ENCODE measurements around the gene CDK2AP2. TPM values are rescaled to one million over a fixed set of nuclear protein-coding genes. Genes with fewer than 3 reads are reported as not detected.
"Not testable (repeated sequence)": the region's sequence is repeated elsewhere in the genome, so short reads cannot be mapped to it uniquely, and the experiment has no call there.

The CDK2AP2 gene
- polyA plus RNA-seq, 4 donors = 80.0 to 108 (median 97.5) TPM

DNA sequence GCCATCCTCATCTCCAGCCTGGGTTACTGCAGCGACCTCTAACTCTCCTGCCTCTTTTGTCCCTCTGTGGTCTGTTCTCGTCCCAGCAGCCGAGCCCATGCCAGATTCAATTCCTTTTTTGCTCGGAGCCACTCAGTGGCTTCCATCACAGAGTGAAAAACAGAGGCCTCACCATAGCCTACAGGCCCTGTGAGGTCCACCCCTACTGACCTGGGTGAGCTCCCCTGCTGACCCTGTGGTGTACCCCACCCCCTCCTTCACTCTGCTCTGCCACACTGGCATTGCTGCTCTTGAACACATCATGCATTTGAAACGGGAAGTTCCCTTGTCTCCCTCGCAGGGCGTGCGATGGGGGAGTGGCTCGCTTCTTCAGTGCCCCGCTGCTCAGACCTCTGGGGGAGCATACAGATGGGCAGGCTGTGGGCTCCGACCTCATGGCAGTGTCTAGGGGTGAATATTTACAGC, 23.1 kb downstream of the CDK2AP2 start:
- DNase-seq (no peak), FAIRE-seq (no peak)
- Histone ChIP-seq H3K4me3 (ENCODE audit: low read depth in 1 of 3, low read length in 3 of 3) (no peak overlapping the region), H3K4me1 (ENCODE audit: control insufficient read depth in 3 of 3, insufficient read depth in 2 of 3, low read depth in 1 of 3, low read length in 2 of 3) (peaks cover 2 to 13% (median 2%) of the 10 kb centered on the region in 3 donors), H3K27me3 (ENCODE audit: control insufficient read depth in 3 of 3, insufficient read depth in 3 of 3, low read length in 3 of 3) (no peaks in the 10 kb centered on the region), H3K27ac (ENCODE audit: low read depth in 1 of 3, low read length in 2 of 3) (peak overlapping the region in 2 of 3 donors; percentile 60 to 85), H3K9me3 (ENCODE audit: control insufficient read depth in 2 of 2, insufficient read depth in 1 of 2, low read depth in 1 of 2, low read length in 1 of 2) (peaks cover 0 to 6% of the 10 kb centered on the region in 2 donors), H3K36me3 (ENCODE audit: control insufficient read depth in 3 of 3, insufficient read depth in 2 of 3, low read depth in 1 of 3, low read length in 3 of 3) (peaks cover 0 to 45% (median 2%) of the 10 kb centered on the region in 3 donors)
- 54 to 80% (median 71%) methylated on average over 11 of the region's 11 CpGs for WGBS, 3 donors

DNA sequence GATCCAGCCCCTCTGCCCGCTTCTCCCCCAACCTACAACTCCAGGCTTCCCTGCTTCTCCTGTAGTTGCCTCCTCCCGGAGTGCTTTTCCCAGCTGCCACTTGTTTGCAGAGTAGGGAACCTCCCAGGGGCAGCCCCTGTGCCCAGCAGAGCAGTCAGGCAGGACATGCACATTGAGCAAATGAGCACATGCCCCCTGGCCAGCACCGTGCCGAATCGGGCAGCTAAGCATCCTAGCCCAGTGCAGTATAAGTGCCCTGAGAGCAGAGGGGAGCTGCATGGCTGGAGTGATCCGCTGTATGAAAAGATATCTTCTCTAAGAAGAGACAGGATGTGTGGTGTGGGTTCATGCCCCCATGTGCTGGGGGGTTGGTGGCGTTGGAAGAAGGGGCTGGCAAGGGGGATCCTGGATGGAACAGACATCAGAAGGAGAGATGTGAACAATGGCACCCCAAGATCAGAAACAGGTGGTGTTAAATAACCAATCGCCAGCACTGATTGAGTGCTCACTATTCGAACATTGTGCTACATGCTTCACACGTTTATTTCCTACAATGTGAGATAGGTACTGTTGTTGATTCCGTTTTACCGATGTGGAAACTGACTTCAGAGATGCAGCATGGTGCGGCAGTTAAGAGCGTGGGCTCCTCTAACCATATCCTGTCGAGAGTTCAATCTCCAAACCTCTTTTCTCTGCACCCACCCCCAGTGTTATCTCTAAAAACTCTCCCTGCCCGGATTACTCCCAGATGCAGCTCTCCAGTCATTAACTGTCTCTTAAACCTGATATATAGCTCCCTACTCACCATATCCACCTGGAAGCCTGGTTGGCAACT, 23.9 kb downstream of the CDK2AP2 start:
- Histone ChIP-seq H3K36me3 (ENCODE audit: control insufficient read depth in 3 of 3, insufficient read depth in 2 of 3, low read depth in 1 of 3, low read length in 3 of 3) (peaks cover 0 to 37% (median 0%) of the 10 kb centered on the region in 3 donors), H3K27me3 (ENCODE audit: control insufficient read depth in 3 of 3, insufficient read depth in 3 of 3, low read length in 3 of 3) (no peaks in the 10 kb centered on the region), H3K4me3 (ENCODE audit: low read depth in 1 of 3, low read length in 3 of 3) (peak overlapping the region in 2 of 3 donors; percentile 36 to 50), H3K27ac (ENCODE audit: low read depth in 1 of 3, low read length in 2 of 3) (peak overlapping the region in 2 of 3 donors; percentile 60 to 85), H3K4me1 (ENCODE audit: control insufficient read depth in 3 of 3, insufficient read depth in 2 of 3, low read depth in 1 of 3, low read length in 2 of 3) (peaks cover 2 to 13% (median 2%) of the 10 kb centered on the region in 3 donors), H3K9me3 (ENCODE audit: control insufficient read depth in 2 of 2, insufficient read depth in 1 of 2, low read depth in 1 of 2, low read length in 1 of 2) (peaks cover 0 to 6% of the 10 kb centered on the region in 2 donors)
- FAIRE-seq (no peak), DNase-seq (peak in 1 of 2 donors; percentile 33)
- WGBS, 3 donors = 61 to 79% (median 68%) methylated on average over 16 of the region's 16 CpGs

DNA sequence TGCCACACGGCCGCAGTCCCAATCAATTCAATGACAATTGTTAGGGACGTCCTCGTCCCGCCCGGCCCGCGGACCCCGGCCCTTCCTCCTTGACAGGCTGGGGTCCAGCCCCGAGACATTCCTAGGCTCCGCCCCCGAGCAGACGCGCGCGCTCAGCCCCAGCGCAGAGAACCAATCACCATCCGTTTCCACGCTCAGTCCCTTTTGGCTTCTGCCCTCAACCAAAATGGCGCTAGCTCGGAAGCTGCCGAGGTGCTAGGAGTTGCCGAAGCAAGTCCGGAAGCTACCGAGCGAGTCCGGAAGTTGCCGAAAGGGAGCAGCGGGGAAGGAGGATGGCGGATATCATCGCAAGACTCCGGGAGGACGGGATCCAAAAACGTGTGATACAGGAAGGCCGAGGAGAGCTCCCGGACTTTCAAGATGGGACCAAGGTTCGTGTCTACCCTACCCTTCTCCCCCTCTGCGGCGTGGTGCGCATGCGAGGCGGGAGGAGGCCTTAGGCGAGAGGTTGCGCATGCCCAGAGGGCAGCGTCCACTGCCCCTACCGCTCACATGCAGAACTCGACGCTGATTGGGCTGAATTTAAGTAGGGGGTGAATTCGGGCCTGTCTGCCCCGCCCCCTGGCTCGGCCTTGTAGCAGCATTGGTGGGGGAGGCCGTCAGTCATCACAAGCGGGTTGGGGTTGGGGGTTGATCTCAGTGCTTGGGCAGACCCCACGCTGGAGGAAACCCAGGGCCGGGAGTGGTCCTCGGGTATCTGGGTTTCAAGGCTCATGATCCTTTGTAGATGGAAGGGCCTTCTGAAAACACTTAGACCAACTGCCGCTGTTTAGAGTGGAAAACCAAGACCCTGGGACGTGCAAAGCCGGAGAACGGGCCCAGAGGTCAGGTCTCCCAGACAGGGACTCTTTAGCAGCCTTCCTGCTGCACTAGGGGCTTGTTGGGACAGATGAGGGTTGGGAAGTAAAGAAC, 24.8 kb downstream of the CDK2AP2 start, which contains the start of gene AIP:
Gene AIP, plus strand, starts transcription at position 200 of the 972 bp plus-strand sequence. Its CDS starts 133 bp downstream, at position 333.
- peaks cover 0 to 6% of the 10 kb centered on the region in 2 donors for H3K9me3 ChIP-seq (ENCODE audit: control insufficient read depth in 2 of 2, insufficient read depth in 1 of 2, low read depth in 1 of 2, low read length in 1 of 2)
- peak; percentile 99 for DNase-seq
- H3K36me3 ChIP-seq (ENCODE audit: control insufficient read depth in 3 of 3, insufficient read depth in 2 of 3, low read depth in 1 of 3, low read length in 3 of 3) = peaks cover 0 to 28% (median 0%) of the 10 kb centered on the region in 3 donors
- no peaks in the 10 kb centered on the region for H3K27me3 ChIP-seq (ENCODE audit: control insufficient read depth in 3 of 3, insufficient read depth in 3 of 3, low read length in 3 of 3)
- peak within 1 kb of the TSS; percentile 36 to 65 (median 50) for H3K4me3 ChIP-seq (ENCODE audit: low read depth in 1 of 3, low read length in 3 of 3)
- peaks cover 2 to 13% (median 2%) of the 10 kb centered on the region in 3 donors for H3K4me1 ChIP-seq (ENCODE audit: control insufficient read depth in 3 of 3, insufficient read depth in 2 of 3, low read depth in 1 of 3, low read length in 2 of 3)
- FAIRE-seq = no peak
- H3K27ac ChIP-seq (ENCODE audit: low read depth in 1 of 3, low read length in 2 of 3) = peak within 1 kb of the TSS; percentile 44 to 85 (median 69)
- WGBS, 3 donors = 9 to 10% (median 10%) methylated on average over 60 of the region's 60 CpGs

DNA sequence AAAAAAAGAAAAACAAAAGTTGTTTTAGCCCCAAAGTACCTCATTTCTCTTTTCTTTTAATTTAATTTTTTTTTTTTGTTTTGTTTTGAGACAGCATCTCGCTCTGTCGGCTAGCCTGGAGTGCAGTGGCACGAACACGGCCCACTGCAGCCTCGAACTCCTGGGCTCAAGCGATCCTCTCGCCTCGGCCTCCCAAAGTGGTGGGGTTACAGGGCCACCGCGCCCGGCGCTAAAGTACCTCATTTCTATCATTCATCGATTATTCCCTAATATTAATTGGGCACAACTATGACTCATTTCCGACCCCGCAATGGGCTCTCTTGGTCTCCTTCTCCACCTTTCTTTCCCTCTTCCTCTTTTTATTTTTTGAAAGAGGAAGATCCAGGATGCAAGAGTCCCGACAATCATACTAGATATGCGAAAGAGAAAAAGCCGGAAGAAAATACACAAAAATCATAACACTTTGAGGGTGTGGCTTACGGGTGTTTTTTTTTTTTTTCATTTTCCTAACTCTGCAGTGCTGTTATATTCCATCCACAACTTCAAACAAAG, 25.6 kb downstream of the CDK2AP2 start:
- Histone ChIP-seq H3K27me3 (ENCODE audit: control insufficient read depth in 3 of 3, insufficient read depth in 3 of 3, low read length in 3 of 3) (no peaks in the 10 kb centered on the region), H3K4me1 (ENCODE audit: control insufficient read depth in 3 of 3, insufficient read depth in 2 of 3, low read depth in 1 of 3, low read length in 2 of 3) (peaks cover 2 to 13% (median 2%) of the 10 kb centered on the region in 3 donors), H3K36me3 (ENCODE audit: control insufficient read depth in 3 of 3, insufficient read depth in 2 of 3, low read depth in 1 of 3, low read length in 3 of 3) (peaks cover 0 to 21% (median 0%) of the 10 kb centered on the region in 3 donors), H3K27ac (ENCODE audit: low read depth in 1 of 3, low read length in 2 of 3) (peak overlapping the region; percentile 44 to 85 (median 69)), H3K9me3 (ENCODE audit: control insufficient read depth in 2 of 2, insufficient read depth in 1 of 2, low read depth in 1 of 2, low read length in 1 of 2) (peaks cover 0 to 6% of the 10 kb centered on the region in 2 donors), H3K4me3 (ENCODE audit: low read depth in 1 of 3, low read length in 3 of 3) (peak overlapping the region; percentile 28 to 65 (median 50))
- WGBS, 3 donors = 18 to 31% (median 24%) methylated on average over 19 of the region's 19 CpGs
- DNase-seq (no peak), FAIRE-seq (no peak)

DNA sequence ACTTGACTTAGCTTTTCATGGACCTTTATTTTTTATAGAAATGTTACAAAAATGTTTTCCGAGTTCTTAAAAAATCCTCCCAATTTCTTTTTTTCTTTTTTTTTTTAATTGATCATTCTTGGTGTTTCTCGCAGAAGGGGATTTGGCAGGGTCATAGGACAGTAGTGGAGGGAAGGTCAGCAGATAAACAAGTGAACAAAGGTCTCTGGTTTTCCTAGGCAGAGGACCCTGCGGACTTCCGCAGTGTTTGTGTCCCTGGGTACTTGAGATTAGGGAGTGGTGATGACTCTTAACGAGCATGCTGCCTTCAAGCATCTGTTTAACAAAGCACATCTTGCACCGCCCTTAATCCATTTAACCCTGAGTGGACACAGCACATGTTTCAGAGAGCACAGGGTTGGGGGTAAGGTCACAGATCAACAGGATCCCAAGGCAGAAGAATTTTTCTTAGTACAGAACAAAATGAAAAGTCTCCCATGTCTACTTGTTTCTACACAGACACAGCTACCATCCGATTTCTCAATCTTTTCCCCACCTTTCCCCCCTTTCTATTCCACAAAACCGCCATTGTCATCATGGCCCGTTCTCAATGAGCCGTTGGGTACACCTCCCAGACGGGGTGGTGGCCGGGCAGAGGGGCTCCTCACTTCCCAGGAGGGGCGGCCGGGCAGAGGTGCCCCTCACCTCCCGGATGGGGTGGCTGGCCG, 30.5 kb downstream of the CDK2AP2 start:
- FAIRE-seq; H3K4me1 ChIP-seq (ENCODE audit: control insufficient read depth in 3 of 3, insufficient read depth in 2 of 3, low read depth in 1 of 3, low read length in 2 of 3); H3K36me3 ChIP-seq (ENCODE audit: control insufficient read depth in 3 of 3, insufficient read depth in 2 of 3, low read depth in 1 of 3, low read length in 3 of 3); DNase-seq; H3K27ac ChIP-seq (ENCODE audit: low read depth in 1 of 3, low read length in 2 of 3); H3K4me3 ChIP-seq (ENCODE audit: low read depth in 1 of 3, low read length in 3 of 3); H3K9me3 ChIP-seq (ENCODE audit: control insufficient read depth in 2 of 2, insufficient read depth in 1 of 2, low read depth in 1 of 2, low read length in 1 of 2); H3K27me3 ChIP-seq (ENCODE audit: control insufficient read depth in 3 of 3, insufficient read depth in 3 of 3, low read length in 3 of 3): not testable (repeated sequence)
- 79 to 84% (median 80%) methylated on average over 12 to 14 of the region's 16 CpGs for WGBS, 3 donors

DNA sequence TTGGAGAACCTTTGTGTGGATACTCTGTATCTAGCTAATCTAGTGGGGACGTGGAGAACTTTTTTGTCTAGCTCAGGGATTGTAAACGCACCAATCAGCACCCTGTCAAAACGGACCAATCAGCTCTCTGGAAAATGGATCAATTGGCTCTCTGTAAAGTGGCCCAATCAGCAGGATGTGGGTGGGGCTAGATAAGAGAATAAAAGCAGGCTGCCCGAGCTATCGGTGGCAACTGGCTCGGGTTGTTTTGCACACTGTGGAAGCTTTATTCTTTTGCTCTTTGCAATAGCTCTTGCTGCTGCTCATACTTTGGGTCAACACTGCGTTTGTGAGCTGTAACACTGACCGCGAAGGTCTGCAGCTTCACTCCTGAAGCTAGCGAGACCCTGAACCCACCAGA, 31.3 kb downstream of the CDK2AP2 start:
- not testable (repeated sequence) for H3K36me3 ChIP-seq (ENCODE audit: control insufficient read depth in 3 of 3, insufficient read depth in 2 of 3, low read depth in 1 of 3, low read length in 3 of 3); H3K4me1 ChIP-seq (ENCODE audit: control insufficient read depth in 3 of 3, insufficient read depth in 2 of 3, low read depth in 1 of 3, low read length in 2 of 3); H3K9me3 ChIP-seq (ENCODE audit: control insufficient read depth in 2 of 2, insufficient read depth in 1 of 2, low read depth in 1 of 2, low read length in 1 of 2); FAIRE-seq; H3K27ac ChIP-seq (ENCODE audit: low read depth in 1 of 3, low read length in 2 of 3); DNase-seq; H3K27me3 ChIP-seq (ENCODE audit: control insufficient read depth in 3 of 3, insufficient read depth in 3 of 3, low read length in 3 of 3); H3K4me3 ChIP-seq (ENCODE audit: low read depth in 1 of 3, low read length in 3 of 3)
- WGBS, 3 donors = 64 to 75% (median 72%) methylated on average over 10 of the region's 10 CpGs

DNA sequence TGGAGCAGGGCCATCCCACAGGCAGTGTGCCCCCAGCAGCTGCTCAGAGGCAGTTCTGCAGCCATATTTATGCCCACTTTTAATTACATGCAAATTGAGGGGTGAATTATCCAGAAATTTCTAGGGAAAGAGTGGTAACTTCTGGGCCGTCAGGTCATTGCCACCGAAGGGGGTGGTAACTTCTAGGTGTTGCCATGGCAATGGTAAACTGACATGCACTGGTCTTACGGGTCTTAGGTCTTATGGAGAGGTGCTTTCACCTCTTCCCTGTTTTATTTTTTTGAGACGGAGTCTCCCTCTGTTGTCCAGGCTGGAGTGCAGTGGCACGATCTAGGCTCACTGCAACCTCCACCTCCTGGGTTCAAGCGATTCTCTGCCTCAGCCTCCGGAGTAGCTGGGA, 35.1 kb downstream of the CDK2AP2 start:
- no peak for DNase-seq
- Histone ChIP-seq H3K36me3 (ENCODE audit: control insufficient read depth in 3 of 3, insufficient read depth in 2 of 3, low read depth in 1 of 3, low read length in 3 of 3) (no peaks in the 10 kb centered on the region), H3K27ac (ENCODE audit: low read depth in 1 of 3, low read length in 2 of 3) (no peak overlapping the region), H3K4me3 (ENCODE audit: low read depth in 1 of 3, low read length in 3 of 3) (no peak overlapping the region), H3K9me3 (ENCODE audit: control insufficient read depth in 2 of 2, insufficient read depth in 1 of 2, low read depth in 1 of 2, low read length in 1 of 2) (peaks cover 0 to 3% of the 10 kb centered on the region in 2 donors), H3K27me3 (ENCODE audit: control insufficient read depth in 3 of 3, insufficient read depth in 3 of 3, low read length in 3 of 3) (no peaks in the 10 kb centered on the region), H3K4me1 (ENCODE audit: control insufficient read depth in 3 of 3, insufficient read depth in 2 of 3, low read depth in 1 of 3, low read length in 2 of 3) (peaks cover 0 to 11% (median 0%) of the 10 kb centered on the region in 3 donors)
- 75 to 86% (median 85%) methylated on average over 7 of the region's 7 CpGs for WGBS, 3 donors
- FAIRE-seq = no peak
